NCI-H345 treated with DMSO at 0.1 percent for 48 hours (cell line): ENCODE results near the gene PDK2.
"Not testable (repeated sequence)": the region's sequence is repeated elsewhere in the genome, so short reads cannot be mapped to it uniquely, and the experiment has no call there.

Experiments used
- DNase-seq: peaks from one replicate; lab custom pipeline; 2025; ENCODE audit not compliant: unreplicated experiment; lab: John Stamatoyannopoulos, UW

Gene PDK2

DNA sequence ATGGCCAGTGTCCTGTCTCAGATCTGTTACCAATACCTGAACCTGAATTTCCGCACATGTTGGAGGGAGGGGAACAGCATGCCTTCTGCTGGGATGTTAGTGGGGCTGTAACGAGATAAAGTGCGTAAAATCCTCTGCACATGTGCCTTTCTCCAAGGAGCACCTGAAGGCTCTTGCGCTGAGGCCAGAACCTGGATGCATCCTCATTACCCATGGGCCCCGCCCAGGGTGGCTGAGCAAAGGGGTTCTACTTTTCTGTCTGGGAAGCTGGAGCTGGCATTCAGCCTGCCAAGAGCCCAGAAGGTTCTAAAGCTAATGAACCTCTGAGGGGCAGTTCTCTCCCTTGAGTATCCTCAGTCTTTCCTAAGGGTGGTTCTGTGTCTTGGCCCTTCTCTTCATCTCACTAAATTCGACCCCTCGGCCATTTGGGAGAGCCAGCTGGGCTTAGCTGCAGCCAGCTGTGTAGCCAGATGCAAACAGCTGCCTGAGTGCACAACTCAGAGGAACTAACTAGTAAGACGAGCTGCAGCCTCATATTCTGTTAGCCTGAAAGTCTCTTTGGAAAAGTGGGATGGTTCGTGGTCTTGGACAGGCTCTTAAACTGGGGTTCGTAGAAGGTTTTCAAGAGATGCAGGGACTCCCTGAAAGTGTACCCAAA lies 36.7 kb upstream of the PDK2 start:
- DNase-seq, result no peak

DNA sequence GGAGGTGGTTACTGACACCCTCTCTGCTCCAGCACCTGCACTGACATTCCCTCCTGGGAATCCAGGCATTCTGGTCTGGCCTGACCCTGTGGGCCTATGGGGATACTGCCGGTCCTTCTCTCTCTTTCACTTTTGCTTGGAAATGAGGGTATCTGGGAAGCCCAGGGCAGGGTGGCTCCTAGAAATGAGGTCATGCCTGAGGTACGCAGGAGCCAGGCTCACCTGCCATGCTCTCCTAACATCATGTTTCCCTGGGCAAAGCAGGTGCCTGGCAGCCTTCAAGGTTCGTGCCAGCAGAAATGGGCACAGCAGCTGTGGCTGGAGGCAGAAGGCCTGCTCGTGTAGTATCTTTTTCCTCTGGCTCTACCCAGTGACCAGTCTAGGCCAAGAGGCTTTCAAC lies 35.9 kb upstream of the PDK2 start:
- no peak for DNase-seq

DNA sequence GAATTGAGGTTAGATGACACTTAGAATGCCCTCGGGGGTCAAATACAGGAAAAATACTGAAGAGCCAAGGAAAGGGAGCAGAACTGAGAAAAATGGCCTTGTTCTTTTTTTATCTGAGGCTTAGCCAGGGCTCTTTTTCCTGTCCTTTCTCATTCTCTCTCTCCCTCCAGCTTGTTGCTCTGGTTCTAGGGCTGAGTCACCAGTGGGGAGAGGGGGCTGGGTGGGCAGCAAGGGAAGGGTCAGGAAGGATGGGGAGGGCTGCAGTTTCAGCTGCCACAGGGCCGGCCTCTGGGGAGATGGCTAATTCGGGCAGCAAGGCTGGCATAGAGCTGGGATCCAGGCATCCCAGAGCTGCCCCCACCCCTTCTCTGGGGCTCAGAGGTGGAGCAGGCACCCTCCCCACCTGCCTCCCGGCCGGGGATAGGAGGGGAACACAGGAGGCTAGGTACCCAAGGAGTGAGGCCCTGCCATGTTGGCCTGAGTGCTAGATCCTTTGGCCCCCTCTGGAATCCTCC lies 35.3 kb upstream of the PDK2 start:
- no peak for DNase-seq

DNA sequence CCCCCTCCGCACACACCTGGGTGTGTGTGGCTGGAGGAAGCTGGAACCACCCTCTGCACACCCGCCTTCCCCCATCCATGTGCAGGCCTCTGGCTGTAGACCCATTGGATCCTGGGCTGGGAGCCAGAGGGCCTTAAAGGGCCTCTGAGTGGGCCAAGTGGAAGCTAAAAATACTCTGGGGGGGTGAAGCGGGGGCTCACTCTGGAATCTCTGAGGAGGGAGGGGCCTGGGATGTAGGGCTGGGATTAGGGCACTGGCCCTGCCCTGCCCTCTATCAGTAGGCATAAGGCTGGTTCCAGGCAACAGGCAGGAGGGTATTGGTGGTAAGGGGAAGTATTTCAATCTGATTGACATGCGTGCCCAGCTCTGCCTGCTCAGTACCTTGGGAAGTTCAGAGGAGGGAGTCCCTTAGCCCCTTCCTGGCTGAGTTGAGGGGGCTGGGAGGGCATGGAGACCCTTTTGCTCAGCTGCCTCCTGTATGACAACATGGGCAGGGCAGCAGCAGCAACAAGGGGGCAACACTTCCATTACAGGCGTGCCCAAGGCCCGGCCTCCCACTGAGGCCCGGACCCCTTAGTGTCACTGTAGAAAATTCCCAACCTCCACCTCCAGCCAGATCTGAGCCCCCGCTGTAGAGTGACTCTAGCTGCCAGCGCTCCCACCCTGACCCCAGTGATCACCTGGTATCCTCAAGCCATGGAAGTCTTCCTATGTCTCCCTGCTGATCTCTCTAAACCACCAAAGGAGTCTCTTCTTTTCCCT lies 34.0 kb upstream of the PDK2 start:
- DNase-seq, result no peak

DNA sequence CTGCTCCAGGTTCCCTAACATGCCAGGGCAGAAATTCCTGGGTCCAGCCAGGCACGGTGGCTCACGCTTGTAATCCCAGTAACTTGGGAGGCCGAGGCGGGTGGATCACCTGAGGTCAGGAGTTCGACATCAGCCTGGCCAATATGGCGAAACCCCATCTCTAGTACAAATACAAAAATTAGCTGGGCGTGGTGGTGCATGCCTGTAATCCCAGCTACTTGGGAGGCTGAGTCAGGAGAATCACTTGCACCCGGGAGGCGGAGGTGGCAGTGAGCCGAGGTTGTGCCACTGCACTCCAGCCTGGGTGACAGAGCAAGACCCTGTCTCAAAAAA lies 33.5 kb upstream of the PDK2 start:
- DNase-seq, result not testable (repeated sequence)

DNA sequence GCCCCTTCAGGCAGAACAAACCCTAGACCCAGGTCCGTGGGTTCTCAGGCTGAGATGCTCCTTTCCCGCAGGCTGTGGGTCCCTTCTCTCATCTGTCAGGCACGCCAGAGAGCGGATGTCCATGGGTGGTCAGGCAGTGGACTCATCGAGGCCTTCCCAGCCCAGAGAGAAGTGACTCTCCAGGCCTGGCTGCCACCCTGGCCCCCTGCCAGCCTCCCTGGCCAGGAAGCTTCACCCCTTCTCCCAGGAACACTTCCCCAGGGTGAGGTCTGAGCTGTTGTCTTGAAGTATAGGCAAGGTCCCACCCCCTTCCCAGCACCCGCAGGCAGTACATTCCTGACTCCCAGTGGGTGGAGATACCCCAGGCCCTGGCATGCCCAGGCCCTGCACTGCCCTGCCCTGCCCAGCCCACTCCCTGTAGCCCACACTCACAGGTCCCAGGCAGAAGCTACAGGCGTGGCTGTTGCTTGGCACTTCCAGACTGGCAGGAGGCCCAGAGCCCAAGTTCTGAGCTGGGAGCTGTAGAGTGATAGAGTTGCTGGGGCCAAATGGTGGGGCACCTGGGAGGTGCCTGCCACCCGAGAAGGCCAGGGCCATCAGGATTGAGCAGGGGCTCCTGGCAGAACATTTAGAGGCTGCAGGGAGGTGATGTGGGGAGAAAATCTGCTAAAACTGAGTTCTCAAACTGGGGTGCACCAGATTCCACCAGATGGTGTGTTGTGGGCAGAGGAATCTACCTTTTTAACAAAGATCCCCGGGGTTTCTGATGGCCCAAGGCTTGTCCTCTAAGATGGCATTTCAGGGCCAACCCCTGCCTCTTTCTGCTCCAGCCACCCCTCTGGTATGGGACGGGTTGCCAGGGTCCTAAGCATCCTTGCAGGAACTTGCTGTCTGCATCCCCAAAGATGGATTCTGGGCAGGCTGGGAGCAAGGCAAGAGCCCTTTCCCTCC lies 32.6 kb upstream of the PDK2 start:
- DNase-seq, result no peak

DNA sequence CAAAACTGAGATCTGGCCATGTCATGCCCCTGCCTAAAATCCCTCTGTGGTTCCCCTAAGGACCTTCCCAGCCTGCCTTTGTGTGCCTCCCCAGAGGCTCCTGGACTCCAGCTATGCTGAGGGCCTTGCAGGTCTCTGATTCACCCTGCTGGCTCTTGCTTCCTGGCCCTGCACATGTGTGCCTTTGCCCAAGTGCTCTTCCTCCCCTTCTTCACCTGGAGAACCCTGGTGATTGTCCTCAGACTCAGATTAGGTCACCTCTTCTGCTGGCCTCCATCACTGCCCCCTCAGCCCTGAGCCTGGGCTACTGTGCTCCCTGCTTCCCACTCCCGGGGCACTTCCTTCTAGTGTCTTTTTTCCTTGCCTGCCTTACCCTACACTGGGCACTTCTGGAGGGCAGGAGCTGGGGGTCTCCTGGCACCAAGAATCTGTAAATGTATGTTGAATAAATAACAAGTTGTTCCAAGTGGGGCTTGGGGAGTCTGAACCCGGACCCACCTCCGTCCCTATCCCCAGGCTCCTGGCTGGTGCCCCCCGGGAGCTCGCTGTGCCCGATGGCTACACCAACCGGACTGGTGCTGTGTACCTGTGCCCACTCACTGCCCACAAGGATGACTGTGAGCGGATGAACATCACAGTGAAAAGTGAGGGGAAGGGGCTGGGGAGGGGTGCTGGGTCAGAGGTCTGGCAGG lies 31.4 kb upstream of the PDK2 start:
- DNase-seq, result no peak

DNA sequence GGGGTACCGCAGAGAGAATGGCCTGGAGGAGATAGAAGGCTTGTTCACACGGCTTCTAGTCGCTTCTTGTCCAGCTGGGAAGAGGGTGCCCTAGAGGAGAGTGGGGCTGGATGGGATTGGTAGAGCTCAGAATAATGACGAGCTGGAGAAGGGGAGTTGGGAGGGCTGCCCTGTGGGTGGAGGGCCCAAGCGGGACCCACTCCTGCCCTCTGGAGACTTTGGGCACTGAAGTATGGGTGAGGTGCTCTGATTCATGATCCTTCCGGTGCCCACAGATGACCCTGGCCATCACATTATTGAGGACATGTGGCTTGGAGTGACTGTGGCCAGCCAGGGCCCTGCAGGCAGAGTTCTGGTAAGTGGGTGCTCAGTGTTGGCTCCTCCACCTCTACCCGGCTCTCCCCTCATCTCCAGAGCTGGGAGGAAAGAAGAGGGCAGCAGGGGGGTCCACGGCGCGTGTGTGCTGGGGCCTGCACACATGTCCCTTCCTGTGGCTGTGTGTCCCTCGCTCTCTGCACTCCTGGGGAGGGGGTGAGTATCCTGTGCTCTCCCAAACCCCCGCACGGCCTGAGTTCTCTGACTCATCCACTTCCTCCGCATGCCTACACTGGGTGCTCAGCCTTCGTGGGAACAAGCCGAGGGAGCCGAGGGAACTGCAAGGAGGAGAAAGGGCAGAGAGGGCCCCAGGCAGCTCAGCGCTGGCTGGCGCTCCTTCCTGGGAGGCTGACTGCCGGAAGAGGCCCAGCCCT lies 30.7 kb upstream of the PDK2 start:
- DNase-seq, result no peak

DNA sequence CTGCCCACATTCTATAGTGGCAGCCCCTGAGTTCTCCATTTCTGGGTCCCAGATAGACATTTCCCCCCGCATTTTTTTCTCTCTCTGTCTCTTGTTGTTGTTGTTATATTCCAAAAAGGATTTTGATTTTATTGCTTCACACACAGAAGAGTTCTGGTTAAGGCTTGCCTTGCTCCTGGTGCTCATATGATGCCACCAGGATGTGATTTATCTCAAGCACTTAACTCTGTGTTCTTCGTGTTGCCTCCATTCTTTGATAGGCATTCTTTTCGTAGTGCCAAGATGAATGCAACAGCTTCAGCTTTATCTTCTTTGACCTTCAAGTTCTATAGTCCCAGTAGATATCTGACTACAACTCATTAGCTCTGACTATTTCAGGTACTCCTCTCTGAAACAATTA lies 30.1 kb upstream of the PDK2 start:
- DNase-seq, result no peak

DNA sequence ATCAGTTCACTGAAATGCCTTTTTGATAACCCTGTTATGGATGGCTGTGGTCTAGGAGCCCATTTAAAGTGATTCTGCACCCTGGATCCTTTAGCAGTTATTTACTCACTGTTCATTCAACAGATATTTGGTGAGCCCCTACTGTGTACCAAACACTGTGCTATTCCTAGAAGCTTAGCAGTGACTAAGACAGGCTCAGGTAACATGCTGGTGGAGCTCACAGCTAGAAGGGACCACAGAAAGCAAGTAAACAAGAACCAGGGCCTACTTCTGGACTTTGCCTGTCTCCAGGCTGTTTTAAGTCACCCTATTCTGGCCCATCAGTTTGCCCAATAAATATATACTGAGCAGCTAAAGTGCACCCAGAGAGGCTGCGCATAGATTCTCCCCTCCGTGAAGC lies 28.2 kb upstream of the PDK2 start:
- DNase-seq, result no peak

DNA sequence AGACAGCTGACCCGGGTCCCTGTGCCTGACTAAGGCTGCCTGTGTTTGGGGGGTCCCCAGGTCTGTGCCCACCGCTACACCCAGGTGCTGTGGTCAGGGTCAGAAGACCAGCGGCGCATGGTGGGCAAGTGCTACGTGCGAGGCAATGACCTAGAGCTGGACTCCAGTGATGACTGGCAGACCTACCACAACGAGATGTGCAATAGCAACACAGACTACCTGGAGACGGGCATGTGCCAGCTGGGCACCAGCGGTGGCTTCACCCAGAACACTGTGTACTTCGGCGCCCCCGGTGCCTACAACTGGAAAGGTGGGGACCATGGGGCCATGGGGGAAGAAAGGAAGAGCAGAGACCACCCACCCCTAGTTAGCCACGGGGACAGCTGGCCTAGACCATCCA lies 27.2 kb upstream of the PDK2 start:
- DNase-seq, result no peak

DNA sequence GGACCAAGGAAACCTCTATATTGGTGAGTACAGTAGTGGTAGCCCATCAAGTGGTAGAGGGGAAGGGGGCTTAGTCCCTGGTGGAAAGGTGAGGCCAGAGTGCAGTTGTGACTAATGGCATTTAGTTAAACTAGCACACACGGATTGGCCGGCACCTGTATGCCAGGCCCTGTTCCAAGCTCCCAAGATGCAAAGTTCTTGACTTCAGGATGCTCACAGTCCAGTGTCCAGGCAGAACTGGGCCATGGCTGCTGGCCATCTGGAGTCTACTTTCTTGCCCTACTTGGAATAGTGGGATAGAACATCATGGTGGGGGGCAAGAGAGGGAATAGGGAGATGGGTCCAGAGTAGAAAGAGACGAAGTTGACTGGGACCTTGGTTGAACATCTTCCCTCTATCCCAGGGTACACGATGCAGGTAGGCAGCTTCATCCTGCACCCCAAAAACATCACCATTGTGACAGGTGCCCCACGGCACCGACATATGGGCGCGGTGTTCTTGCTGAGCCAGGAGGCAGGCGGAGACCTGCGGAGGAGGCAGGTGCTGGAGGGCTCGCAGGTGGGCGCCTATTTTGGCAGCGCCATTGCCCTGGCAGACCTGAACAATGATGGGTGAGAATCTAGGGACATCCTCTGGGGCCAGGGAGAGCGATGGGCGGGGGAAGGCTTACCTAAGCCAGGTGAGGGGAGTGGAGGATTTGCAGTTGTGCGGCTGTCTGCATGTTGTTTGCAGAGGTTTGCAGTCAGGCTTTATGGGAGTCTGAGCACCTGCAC lies 24.1 kb upstream of the PDK2 start:
- no peak for DNase-seq

DNA sequence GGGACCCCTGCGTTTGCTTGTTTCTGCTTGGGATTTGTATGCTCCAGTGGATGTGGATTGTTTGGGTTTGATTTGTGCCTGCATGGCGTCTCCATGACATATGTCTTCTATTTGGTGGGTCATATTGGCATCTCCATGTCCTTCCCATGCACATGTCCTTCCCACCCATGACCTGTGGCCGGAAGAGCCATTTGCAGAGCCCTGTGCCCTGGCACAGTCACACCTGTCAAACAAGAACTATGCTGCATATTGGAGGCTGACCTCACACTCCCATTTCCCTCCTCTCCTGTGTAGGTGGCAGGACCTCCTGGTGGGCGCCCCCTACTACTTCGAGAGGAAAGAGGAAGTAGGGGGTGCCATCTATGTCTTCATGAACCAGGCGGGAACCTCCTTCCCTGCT lies 23.5 kb upstream of the PDK2 start:
- no peak for DNase-seq

DNA sequence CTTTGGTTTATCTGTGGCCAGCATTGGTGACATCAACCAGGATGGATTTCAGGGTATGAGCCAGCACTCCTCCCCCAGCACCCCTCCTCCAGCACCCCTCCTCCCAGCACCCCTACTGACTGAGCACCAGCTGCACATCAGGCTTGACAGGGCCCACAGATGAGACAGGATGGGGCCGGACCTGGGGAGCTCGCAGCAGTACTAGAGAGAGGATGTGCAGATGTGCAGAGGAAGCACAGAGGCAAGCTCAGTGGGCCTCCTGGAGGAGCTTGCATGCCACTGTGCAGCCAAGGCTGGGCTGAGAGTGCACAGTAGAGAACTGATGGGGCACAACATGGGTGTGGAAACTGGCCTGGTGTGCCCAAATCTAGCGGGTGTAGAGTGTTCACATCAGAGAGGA lies 23.0 kb upstream of the PDK2 start:
- no peak for DNase-seq

DNA sequence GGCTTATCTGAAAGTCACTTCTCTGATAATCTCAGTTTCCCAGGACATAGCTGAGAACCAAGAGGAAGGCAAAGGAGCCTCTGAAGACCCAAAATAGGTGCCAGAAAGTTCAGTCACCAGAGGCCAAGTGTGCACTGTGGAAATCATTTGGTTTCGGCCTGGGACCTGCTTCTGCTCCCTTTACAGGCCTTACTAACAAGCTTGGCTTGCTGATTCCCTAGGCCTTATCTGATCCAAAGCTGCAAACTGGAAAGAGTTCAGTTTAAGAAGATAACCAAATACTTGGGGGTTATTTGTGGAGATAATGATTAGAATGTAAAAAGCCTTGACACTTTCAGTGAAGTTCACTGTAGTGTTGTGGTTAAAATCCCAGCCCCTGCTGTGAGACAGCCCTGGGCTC lies 22.2 kb upstream of the PDK2 start:
- no peak for DNase-seq

DNA sequence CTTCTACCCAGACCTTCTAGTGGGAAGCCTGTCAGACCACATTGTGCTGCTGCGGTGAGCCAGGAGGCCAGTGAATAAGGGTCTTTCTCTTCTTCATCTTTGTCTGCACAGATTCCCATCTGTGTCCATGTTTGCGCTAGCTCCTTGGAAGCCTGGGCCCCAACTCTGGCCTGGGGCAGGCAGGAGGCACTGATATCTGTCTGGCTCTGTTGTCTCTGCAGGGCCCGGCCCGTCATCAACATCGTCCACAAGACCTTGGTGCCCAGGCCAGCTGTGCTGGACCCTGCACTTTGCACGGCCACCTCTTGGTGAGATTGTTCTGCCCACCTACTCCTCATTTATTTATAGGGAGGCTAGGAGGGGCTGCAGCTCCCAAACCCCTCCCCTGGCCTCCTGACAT lies 20.9 kb upstream of the PDK2 start:
- no peak for DNase-seq

DNA sequence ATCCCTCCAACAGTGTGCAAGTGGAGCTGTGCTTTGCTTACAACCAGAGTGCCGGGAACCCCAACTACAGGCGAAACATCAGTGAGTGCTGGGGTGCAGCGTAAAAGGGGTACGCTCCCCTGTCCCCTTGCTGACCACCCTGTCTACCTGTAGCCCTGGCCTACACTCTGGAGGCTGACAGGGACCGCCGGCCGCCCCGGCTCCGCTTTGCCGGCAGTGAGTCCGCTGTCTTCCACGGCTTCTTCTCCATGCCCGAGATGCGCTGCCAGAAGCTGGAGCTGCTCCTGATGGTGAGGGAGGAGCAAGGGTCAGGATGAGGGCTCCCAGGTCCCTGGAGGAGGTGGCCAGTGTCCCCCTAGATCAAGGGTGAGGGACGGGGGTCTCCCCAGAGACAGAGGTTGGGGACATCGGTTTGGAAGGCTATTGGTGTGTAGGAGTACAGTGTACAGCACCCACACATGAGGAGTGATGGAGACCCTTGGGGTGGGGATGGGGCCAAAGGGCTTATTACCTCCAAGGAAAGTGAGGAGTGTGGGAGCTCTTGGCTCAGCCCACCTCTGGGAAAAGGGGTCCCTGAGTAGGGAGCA lies 19.6 kb upstream of the PDK2 start:
- no peak for DNase-seq

DNA sequence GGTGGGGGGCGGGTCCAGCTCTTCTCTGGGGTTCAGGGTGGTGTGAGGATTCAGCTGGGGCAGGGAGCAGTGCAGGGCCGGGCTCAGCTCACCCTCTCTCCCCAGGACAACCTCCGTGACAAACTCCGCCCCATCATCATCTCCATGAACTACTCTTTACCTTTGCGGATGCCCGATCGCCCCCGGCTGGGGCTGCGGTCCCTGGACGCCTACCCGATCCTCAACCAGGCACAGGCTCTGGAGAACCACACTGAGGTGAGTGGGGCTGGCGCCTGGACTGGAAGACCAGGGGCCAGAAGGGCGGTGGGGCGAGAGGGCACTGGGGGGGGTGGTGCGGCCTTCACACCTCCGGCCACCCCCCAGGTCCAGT lies 18.9 kb upstream of the PDK2 start:
- no peak for DNase-seq

DNA sequence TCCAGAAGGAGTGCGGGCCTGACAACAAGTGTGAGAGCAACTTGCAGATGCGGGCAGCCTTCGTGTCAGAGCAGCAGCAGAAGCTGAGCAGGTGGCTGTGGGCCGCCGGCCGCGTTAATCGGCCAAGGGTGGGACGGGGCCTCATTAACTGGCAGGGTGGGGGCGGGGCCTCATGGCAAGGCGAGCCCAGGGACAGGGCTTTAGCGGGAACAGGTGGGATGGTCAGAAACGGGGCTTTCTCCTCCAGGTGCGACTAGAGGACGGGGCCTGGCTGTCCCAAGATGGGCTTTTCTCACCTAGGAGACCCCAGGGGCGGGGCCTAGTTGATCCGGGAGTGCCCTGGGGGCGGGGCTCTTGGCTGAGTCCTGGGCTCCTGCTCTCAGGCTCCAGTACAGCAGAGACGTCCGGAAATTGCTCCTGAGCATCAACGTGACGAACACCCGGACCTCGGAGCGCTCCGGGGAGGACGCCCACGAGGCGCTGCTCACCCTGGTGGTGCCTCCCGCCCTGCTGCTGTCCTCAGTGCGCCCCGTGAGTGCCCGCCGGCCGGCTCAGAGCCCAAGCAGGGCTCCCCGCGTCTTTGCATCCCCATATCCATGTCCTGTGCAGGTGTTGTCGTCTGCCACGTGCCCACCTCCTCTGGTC lies 18.4 kb upstream of the PDK2 start:
- DNase-seq, result no peak
